Thyroid gland (tissue), 4 donors: ENCODE measurements around the gene PCDHGA4. TPM values are rescaled to one million over a fixed set of nuclear protein-coding genes. Genes with fewer than 3 reads are reported as not detected.
A peak's percentile ranks its signal among the peaks of the same experiment; 100 is the strongest.

ENCODE experiments used
- DNase-seq, 2 donors: peaks; one replicate each; pipeline ENCODE4 v3.0.0-alpha.2; 2019
- H3K27ac ChIP-seq, 3 donors: fragments of 200-600 bp; sonication (generic); 1 replicate in 2 of 3; 2 replicates in 1 of 3; pipeline ENCODE4 v1.5.1; 2016 to 2019; ENCODE audit warnings: mild to moderate bottlenecking in 1 of 3, moderate library complexity in 1 of 3
- H3K27me3 ChIP-seq: fragments of 200-600 bp; sonication (generic); one replicate; pipeline ENCODE4 v1.5.1; 2019
- H3K36me3 ChIP-seq, 2 donors: fragments of 200-600 bp; sonication (generic); one replicate each; pipeline ENCODE4 v1.5.1; 2016 to 2019
- H3K4me1 ChIP-seq, 2 donors: fragments of 200-600 bp; sonication (generic); one replicate each; pipeline ENCODE4 v1.5.1; 2017 to 2019
- H3K4me3 ChIP-seq, 3 donors: fragments of 200-600 bp; sonication (generic); replicated peaks in 1 of 3; 1 replicate in 2 of 3; 2 replicates in 1 of 3; pipeline ENCODE4 v1.5.1; 2016; ENCODE audit warnings: mild to moderate bottlenecking in 1 of 3
- H3K9me3 ChIP-seq: fragments of 200-600 bp; sonication (generic); one replicate; pipeline ENCODE4 v1.5.1; 2017
- POLR2A ChIP-seq, 2 donors: fragments of 450-650 bp; IDR thresholded peaks; one replicate each; pipeline ENCODE4 v1.6.1; 2017; ENCODE audit warnings: antibody characterized with exemption in 2 of 2, mild to moderate bottlenecking in 2 of 2, moderate library complexity in 1 of 2
- WGBS, 2 donors: methylation state at CpG; one replicate each; pipeline ENCODE4 v1.1.5; 2017; 5-methylcytosine and 5-hydroxymethylcytosine counted together
- intact Hi-C: fragments of 100-400 bp; cut with DNase I; formaldehyde crosslinking; loops from one replicate; pipeline ENCODE4 v1.15.1; 2023
- total RNA-seq, 4 donors: library from RNA; depleted of rRNA; stranded (reverse); fragments of >200 nt; gene quantifications; one replicate each; pipeline ENCODE4 v1.2.3, GENCODE V29; 2016
- TF ChIP-seq, protein P1 (sequence below), 6 experiments: fragments of 200-600 bp in 3 of 6; fragments of 450-650 bp in 3 of 6; sonication (generic) in 3 of 6; IDR thresholded peaks; one replicate each; pipeline ENCODE4 v1.5.1; 2016 to 2019; ENCODE audit warnings: antibody characterized with exemption in 6 of 6, mild to moderate bottlenecking in 2 of 6, inconsistent platforms in 1 of 6, moderate library complexity in 1 of 6

The PCDHGA4 gene
- total RNA-seq, 4 donors from 2014 or later, result 3.5 to 7.7 (median 4.4) TPM

DNA sequence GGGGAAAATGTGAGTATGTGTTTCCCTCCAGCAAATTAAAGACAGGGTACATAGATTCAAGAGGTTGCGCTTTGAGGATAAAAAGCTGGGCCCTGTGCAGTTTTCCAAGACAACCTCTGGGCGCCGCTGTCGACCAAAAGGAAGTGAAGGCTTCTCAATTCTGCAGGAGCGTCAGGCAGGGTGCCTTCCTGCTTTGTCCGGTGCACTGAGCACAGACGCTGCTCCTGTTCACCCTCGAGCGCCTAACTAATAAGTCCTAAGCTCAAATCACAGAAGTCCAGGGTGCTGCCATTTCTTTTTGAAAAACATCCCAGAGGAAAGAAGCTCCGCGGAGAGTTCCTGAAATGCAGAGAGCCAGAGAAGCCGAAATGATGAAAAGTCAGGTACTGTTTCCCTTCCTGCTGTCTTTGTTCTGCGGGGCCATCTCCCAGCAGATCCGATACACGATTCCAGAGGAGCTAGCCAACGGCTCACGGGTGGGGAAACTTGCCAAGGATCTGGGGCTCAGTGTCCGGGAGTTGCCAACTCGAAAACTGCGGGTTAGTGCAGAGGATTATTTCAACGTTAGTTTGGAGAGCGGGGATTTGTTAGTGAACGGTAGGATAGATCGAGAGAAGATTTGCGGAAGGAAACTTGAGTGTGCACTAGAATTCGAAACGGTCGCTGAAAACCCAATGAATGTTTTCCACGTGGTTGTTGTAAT, 4.8 kb upstream of the PCDHGA4 start, which contains the start of gene PCDHGB1:
TSS of gene PCDHGB1 (plus strand) at position 183 of the 703 bp plus-strand sequence. CDS start at position 345, 162 bp downstream.
- TF ChIP-seq POLR2A (IDR thresholded peaks at IDR 0.05), result no peak
- TF ChIP-seq, protein P1, sequence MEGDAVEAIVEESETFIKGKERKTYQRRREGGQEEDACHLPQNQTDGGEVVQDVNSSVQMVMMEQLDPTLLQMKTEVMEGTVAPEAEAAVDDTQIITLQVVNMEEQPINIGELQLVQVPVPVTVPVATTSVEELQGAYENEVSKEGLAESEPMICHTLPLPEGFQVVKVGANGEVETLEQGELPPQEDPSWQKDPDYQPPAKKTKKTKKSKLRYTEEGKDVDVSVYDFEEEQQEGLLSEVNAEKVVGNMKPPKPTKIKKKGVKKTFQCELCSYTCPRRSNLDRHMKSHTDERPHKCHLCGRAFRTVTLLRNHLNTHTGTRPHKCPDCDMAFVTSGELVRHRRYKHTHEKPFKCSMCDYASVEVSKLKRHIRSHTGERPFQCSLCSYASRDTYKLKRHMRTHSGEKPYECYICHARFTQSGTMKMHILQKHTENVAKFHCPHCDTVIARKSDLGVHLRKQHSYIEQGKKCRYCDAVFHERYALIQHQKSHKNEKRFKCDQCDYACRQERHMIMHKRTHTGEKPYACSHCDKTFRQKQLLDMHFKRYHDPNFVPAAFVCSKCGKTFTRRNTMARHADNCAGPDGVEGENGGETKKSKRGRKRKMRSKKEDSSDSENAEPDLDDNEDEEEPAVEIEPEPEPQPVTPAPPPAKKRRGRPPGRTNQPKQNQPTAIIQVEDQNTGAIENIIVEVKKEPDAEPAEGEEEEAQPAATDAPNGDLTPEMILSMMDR (IDR thresholded peaks at IDR 0.05), result peak in 3 of 6 experiments; percentile 9 to 40 (median 34)
- DNase-seq, result peak; percentile 46 to 65
- no peak within 1 kb of the TSS for H3K27ac ChIP-seq

GRCh38 chr5:141351591-141351990, 3.2 kb upstream of the PCDHGA4 start:
- Histone ChIP-seq H3K9me3 (no peaks in the 10 kb centered on the region), H3K27me3 (no peaks in the 10 kb centered on the region), H3K36me3 (no peaks in the 10 kb centered on the region), H3K4me1 (no peaks in the 10 kb centered on the region), H3K27ac (no peak overlapping the region), H3K4me3 (no peak overlapping the region)
- no peak for DNase-seq
- TF ChIP-seq, protein P1 (IDR thresholded peaks at IDR 0.05), result no peak
- no peak for TF ChIP-seq POLR2A (IDR thresholded peaks at IDR 0.05)
- intact Hi-C loops, result no loop called here
- WGBS, 2 donors, result 16 to 54% methylated on average over 3 to 5 of the region's 36 CpGs

More for the DNA sequence above, 4.8 kb upstream of the PCDHGA4 start, which contains the start of gene PCDHGB1:
- WGBS, 2 donors, result 18 to 27% methylated on average over 29 of the region's 29 CpGs
- no peaks in the 10 kb centered on the region for H3K36me3 ChIP-seq
- H3K4me1 ChIP-seq, result no peaks in the 10 kb centered on the region
- no peaks in the 10 kb centered on the region for H3K27me3 ChIP-seq
- peak within 1 kb of the TSS in 1 of 3 donors; percentile 23 for H3K4me3 ChIP-seq
- H3K9me3 ChIP-seq, result no peaks in the 10 kb centered on the region
- intact Hi-C loops, result no loop called here

DNA sequence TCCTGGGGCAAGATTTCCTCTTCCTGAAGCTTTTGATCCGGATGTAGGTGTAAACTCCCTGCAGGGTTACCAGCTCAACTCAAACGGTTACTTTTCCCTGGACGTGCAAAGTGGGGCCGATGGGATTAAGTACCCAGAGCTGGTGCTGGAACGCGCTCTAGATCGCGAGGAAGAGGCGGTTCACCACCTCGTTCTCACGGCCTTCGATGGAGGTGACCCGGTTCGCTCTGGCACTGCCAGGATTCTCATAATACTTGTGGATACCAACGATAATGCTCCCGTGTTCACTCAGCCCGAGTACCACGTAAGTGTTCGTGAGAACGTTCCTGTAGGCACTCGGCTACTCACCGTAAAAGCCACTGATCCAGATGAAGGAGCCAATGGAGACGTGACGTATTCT, 820 bp downstream of the PCDHGA4 start:
- Histone ChIP-seq H3K4me1 (no peaks in the 10 kb centered on the region), H3K36me3 (no peaks in the 10 kb centered on the region), H3K4me3 (no peak overlapping the region), H3K27me3 (no peaks in the 10 kb centered on the region), H3K27ac (no peak overlapping the region), H3K9me3 (peaks cover 4% of the 10 kb centered on the region)
- intact Hi-C loops, result no loop called here
- 48 to 62% methylated on average over 24 of the region's 24 CpGs for WGBS, 2 donors
- no peak for TF ChIP-seq POLR2A (IDR thresholded peaks at IDR 0.05)
- TF ChIP-seq, protein P1 (IDR thresholded peaks at IDR 0.05), result no peak
- DNase-seq, result no peak

- Histone ChIP-seq H3K9me3 (peaks cover 4% of the 10 kb centered on the region), H3K36me3 (no peaks in the 10 kb centered on the region), H3K4me3 (no peak overlapping the region), H3K27me3 (no peaks in the 10 kb centered on the region), H3K4me1 (no peaks in the 10 kb centered on the region), H3K27ac (no peak overlapping the region)
- TF ChIP-seq, protein P1 (IDR thresholded peaks at IDR 0.05), result no peak
- no peak for TF ChIP-seq POLR2A (IDR thresholded peaks at IDR 0.05)
- intact Hi-C loops, result no loop called here
- DNase-seq, result no peak
- 75 to 76% methylated on average over 5 of the region's 5 CpGs for WGBS, 2 donors
Measured at GRCh38 chr5:141356133-141356532, 1.3 kb downstream of the PCDHGA4 start.

GRCh38 chr5:141356950-141357349, 2.1 kb downstream of the PCDHGA4 start:
- no peak overlapping the region for H3K27ac ChIP-seq
- H3K36me3 ChIP-seq, result no peaks in the 10 kb centered on the region
- peaks cover 4% of the 10 kb centered on the region for H3K9me3 ChIP-seq
- TF ChIP-seq, protein P1 (IDR thresholded peaks at IDR 0.05), result no peak
- no peak for TF ChIP-seq POLR2A (IDR thresholded peaks at IDR 0.05)
- H3K4me1 ChIP-seq, result no peaks in the 10 kb centered on the region
- intact Hi-C loops, result no loop called here
- DNase-seq, result no peak
- no peaks in the 10 kb centered on the region for H3K27me3 ChIP-seq
- H3K4me3 ChIP-seq, result no peak overlapping the region
- WGBS, 2 donors, result 40 to 61% methylated on average over 2 to 15 of the region's 19 CpGs
